Heart left ventricle (tissue), 13 donors: ENCODE data around the gene MYORG.

ENCODE experiments used
- CTCF ChIP-seq, 12 donors: fragments of 200-600 bp; sonication (generic) in 4 of 12; IDR thresholded peaks; one replicate each; pipeline versions ENCODE4 v1.5.0 to v1.8.0; 2018 to 2022; ENCODE audit warnings: antibody characterized with exemption in 12 of 12, mild to moderate bottlenecking in 5 of 12
- POLR2A ChIP-seq, 2 donors: fragments of 450-650 bp; IDR thresholded peaks; one replicate each; pipeline ENCODE4 v1.6.1; 2017; ENCODE audit warnings: antibody characterized with exemption in 2 of 2, mild to moderate bottlenecking in 2 of 2, moderate library complexity in 2 of 2
- donor health status: ischemic (EF 13 %, LVEDD 7.1; RV severe dilation, severe dysfunction).
- donor health status: DM: no; HTN: yes; CAD: no.
- donor health status: DM: no; HTN: no; CAD: no.
- donor health status: ischemic (EF 25% LVEDD 6.9; RV normal size, moderate dysfunction).
- donor health status: ischemic (EF 25% LVEDD 5.7; RV mildly dilated, moderate dysfunction).
- donor health status: ischemic (EF 35%, LVEDD 5.7; RV mildly dilated, moderate dysfunction).
- donor health status: nonischemic (EF 11% LVEDD 7.7; RV severe dilation, severe dysfunction).
- donor health status: DM: yes; HTN: yes; CAD: no.
- donor health status: PGD.
- donor health status: ischemic (EF 29% LVEDD 5.4; RV normal size, mild dysfunction).
- donor health status: nonischemic (EF 23%, LVEDD 6.1; RV moderate dilation, normal function).

GRCh38 chr9:34347800-34348158 is 28.9 kb downstream of the MYORG start:
- TF ChIP-seq CTCF (IDR thresholded peaks at IDR 0.05) (no peak), POLR2A (IDR thresholded peaks at IDR 0.05) (no peak)
